Calu3 (cell line): Measurements from ENCODE around the gene ZC3H12A. TPM values are rescaled to one million over a fixed set of nuclear protein-coding genes. Genes with fewer than 3 reads are reported as not detected.

Source experiments
- BruUV-seq: library from RNA; stranded (reverse); fragments of 400-500 nt; replicated peaks from 2 replicates; lab custom pipeline; 2021; lab: Mats Ljungman, UMichigan
- CTCF ChIA-PET: fragments of 300-600 bp; sonication (Branson Sonifier 250); formaldehyde crosslinking; loops from one replicate; lab custom pipeline; 2022; ENCODE audit warnings: antibody characterized with exemption; lab: Charles Lee
- DNase-seq: peaks from one replicate; pipeline ENCODE4 v3.0.0; 2022
- H3K27ac Mint-ChIP-seq: one replicate; pipeline ENCODE4 v1.8.0; 2022; ENCODE audit warnings: mixed read lengths; ENCODE audit not compliant: unreplicated experiment
- H3K27me3 Mint-ChIP-seq: one replicate; pipeline ENCODE4 v1.8.0; 2022; ENCODE audit warnings: mixed read lengths; ENCODE audit not compliant: unreplicated experiment
- H3K36me3 Mint-ChIP-seq: one replicate; pipeline ENCODE4 v1.8.0; 2022; ENCODE audit warnings: mild to moderate bottlenecking, moderate library complexity, mixed read lengths; ENCODE audit not compliant: insufficient read depth, unreplicated experiment
- H3K4me1 Mint-ChIP-seq: one replicate; pipeline ENCODE4 v1.8.0; 2022; ENCODE audit warnings: mild to moderate bottlenecking, low read depth, mixed read lengths; ENCODE audit not compliant: unreplicated experiment
- H3K4me3 Mint-ChIP-seq: one replicate; pipeline ENCODE4 v1.8.0; 2022; ENCODE audit warnings: mild to moderate bottlenecking, low read depth, moderate library complexity, mixed read lengths; ENCODE audit not compliant: unreplicated experiment
- H3K9me3 Mint-ChIP-seq: one replicate; pipeline ENCODE4 v1.8.0; 2022; ENCODE audit warnings: low read depth, mixed read lengths; ENCODE audit not compliant: unreplicated experiment
- intact Hi-C: fragments of 100-400 bp; cut with micrococcal nuclease; formaldehyde crosslinking; loops from one replicate; pipeline ENCODE4 v1.10.0; 2022; ENCODE audit not compliant: unreplicated experiment
- total RNA-seq: library from RNA; stranded (reverse); gene quantifications from 2 replicates; pipeline ENCODE4 v1.2.3, GENCODE V29; 2022
- TF ChIP-seq, protein P1 (sequence below): fragments of 200-600 bp; IDR thresholded peaks from one replicate; pipeline ENCODE4 v1.8.0; 2022; ENCODE audit warnings: antibody characterized with exemption; ENCODE audit not compliant: unreplicated experiment

Gene ZC3H12A
- total RNA-seq, 1 experiment from 2014 or later: 94.1 TPM

DNA sequence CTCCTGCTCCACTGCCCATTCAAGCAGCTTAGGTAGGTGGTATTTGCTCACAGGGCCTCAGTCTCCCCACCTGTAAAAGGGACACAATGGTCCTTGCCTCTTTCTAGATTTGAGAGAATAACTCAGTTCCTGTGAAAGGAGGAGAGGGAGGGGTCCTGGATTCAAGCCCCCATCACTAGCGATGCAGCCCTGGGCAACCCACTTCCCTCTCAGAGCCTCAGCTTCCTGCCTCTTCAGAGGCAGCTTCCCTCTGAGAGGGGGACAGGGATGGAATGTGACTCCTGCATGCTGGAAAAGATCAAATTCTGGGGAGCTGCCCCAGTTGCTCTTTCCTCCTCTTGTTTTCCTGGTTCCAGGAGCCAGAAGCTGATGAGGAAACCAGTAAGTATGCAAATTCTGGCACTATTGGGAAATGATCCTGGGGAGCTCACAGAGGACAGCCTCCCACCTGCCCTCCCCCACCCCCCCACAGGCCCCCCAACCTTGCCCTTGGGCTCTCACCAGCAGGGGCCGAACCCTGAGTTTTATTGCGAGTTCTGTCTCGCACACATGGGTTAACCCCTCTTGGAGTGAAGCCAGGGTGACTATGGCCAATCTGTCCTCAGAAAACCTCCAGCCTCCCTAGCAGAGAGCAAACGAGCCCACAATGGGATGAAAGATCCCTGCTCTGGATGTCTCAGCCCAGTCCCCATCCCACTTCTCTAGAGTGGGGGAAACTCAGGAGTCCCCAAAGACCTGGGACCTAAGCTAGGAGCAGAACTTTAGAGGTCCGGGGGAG lies 11.7 kb downstream of the ZC3H12A start:
- peaks cover 77% of the 10 kb centered on the region for H3K36me3 Mint-ChIP-seq
- H3K27ac Mint-ChIP-seq: peak overlapping the region; percentile 70
- CTCF ChIA-PET: interaction anchor here (0.6 to 3.1 kb wide), 5 partner anchors 9 to 31 kb away, joined by 3 to 36 read pairs (median 11); partner anchors contain the start of genes MEAF6 and ZC3H12A
- no peaks in the 10 kb centered on the region for H3K27me3 Mint-ChIP-seq
- peak; percentile 27 for DNase-seq
- TF ChIP-seq, protein P1, sequence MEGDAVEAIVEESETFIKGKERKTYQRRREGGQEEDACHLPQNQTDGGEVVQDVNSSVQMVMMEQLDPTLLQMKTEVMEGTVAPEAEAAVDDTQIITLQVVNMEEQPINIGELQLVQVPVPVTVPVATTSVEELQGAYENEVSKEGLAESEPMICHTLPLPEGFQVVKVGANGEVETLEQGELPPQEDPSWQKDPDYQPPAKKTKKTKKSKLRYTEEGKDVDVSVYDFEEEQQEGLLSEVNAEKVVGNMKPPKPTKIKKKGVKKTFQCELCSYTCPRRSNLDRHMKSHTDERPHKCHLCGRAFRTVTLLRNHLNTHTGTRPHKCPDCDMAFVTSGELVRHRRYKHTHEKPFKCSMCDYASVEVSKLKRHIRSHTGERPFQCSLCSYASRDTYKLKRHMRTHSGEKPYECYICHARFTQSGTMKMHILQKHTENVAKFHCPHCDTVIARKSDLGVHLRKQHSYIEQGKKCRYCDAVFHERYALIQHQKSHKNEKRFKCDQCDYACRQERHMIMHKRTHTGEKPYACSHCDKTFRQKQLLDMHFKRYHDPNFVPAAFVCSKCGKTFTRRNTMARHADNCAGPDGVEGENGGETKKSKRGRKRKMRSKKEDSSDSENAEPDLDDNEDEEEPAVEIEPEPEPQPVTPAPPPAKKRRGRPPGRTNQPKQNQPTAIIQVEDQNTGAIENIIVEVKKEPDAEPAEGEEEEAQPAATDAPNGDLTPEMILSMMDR: no peak
- peak overlapping the region; percentile 5 for H3K4me3 Mint-ChIP-seq
- H3K4me1 Mint-ChIP-seq: peaks cover 40% of the 10 kb centered on the region
- BruUV-seq: no TSS peak
- H3K9me3 Mint-ChIP-seq: no peaks in the 10 kb centered on the region
- intact Hi-C loops: loop anchor here (2.0 kb wide), 1 partner anchor 15 kb away; no protein-coding TSS in a partner anchor

DNA sequence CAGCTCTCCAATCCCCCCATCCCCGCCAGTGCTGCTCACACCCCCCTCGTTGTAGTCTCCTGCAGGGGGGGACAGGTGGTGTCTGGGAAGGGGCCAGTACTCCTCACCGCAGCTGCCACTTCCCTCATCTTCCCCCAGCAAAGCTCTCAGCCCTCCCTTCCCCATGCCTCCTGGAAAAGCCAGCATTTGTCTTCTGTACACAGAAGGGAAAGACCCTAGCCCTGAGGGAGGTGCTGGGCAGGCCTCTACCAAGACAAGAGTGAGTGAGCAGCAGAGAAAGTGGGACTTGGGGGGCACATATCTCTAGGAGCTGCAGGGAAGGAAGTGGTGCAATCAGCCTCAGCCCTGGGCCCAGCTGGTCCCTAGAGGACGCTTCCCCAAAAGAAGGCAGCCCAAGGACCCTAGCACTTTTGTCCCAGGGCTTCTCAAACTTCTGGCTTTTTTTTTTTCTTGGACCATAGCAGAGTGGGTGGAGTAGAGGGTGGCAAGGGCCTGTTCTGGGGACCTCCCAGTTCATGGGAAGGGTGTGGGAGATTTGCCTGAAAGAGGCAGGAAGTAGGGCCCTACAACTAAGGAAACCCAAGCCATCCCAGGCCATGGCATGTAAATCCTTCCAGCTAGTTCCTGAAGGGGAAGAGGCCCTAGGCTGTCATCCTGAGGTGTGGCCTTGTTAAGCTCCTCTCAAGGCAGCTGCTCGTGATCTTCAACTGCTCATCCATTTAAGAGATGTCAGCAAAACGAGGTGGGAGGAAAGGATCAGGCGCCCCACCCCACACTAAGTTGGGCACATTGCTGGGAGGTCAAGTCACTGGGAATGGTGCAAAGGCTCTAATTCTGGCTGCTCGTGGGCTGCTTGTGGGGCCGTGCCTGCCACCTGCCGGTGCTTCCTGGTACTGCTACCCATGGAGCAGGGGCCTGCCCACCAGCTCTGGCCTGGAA lies 12.6 kb downstream of the ZC3H12A start:
- peak; percentile 88 for DNase-seq
- CTCF ChIA-PET: interaction anchor here (0.7 to 3.1 kb wide), 10 partner anchors 9 to 197 kb away, joined by 3 to 36 read pairs (median 8); partner anchors contain the start of genes MEAF6 and ZC3H12A
- no peak overlapping the region for H3K4me3 Mint-ChIP-seq
- H3K27ac Mint-ChIP-seq: peak overlapping the region; percentile 70
- peaks cover 68% of the 10 kb centered on the region for H3K36me3 Mint-ChIP-seq
- H3K9me3 Mint-ChIP-seq: no peaks in the 10 kb centered on the region
- TF ChIP-seq, protein P1: peak; percentile 98
- H3K27me3 Mint-ChIP-seq: no peaks in the 10 kb centered on the region
- peaks cover 34% of the 10 kb centered on the region for H3K4me1 Mint-ChIP-seq
- no TSS peak for BruUV-seq
- intact Hi-C loops: loop anchor here (1.0 to 2.0 kb wide), 2 partner anchors 16 to 32 kb away; no protein-coding TSS in a partner anchor

DNA sequence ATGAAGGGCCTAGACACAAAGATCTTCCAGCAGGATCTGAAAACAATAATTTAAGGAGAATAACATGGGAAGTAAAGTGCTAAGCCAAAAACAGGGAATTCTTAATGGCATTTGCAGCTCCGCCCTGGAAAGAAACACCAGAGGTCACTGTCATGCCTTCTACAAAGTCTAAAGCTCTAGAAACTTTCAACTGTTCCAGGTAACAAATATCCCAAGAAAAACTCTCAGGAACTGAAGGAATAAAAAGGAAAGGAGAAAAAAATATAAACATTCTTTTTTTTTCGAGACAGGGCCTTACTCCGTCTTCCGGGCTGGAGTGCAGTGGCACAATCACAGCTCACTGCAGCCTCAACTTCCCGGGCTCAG lies 13.2 kb downstream of the ZC3H12A start:
- no TSS peak for BruUV-seq
- H3K9me3 Mint-ChIP-seq: no peaks in the 10 kb centered on the region
- CTCF ChIA-PET: interaction anchor here (0.7 to 3.1 kb wide), 9 partner anchors 9 to 197 kb away, joined by 3 to 36 read pairs (median 11); partner anchors contain the start of genes MEAF6 and ZC3H12A
- peak overlapping the region; percentile 70 for H3K27ac Mint-ChIP-seq
- DNase-seq: no peak
- TF ChIP-seq, protein P1: no peak
- no peaks in the 10 kb centered on the region for H3K27me3 Mint-ChIP-seq
- peaks cover 62% of the 10 kb centered on the region for H3K36me3 Mint-ChIP-seq
- peaks cover 28% of the 10 kb centered on the region for H3K4me1 Mint-ChIP-seq
- intact Hi-C loops: loop anchor here (1.0 to 2.0 kb wide), 2 partner anchors 17 to 32 kb away; no protein-coding TSS in a partner anchor
- no peak overlapping the region for H3K4me3 Mint-ChIP-seq
